SH-SY5Y (cell line): Measurements from ENCODE around the gene KHSRP.

ENCODE experiments used
- GATA2 ChIP-seq: IDR thresholded peaks from 2 replicates; pipeline ENCODE4 v1.6.1; 2011; ENCODE audit warnings: mild to moderate bottlenecking, low read depth, low read length
- GATA3 ChIP-seq: IDR thresholded peaks from 2 replicates; pipeline ENCODE4 v1.6.1; 2011; ENCODE audit warnings: low read depth, mild to moderate bottlenecking, low read length, moderate library complexity

DNA sequence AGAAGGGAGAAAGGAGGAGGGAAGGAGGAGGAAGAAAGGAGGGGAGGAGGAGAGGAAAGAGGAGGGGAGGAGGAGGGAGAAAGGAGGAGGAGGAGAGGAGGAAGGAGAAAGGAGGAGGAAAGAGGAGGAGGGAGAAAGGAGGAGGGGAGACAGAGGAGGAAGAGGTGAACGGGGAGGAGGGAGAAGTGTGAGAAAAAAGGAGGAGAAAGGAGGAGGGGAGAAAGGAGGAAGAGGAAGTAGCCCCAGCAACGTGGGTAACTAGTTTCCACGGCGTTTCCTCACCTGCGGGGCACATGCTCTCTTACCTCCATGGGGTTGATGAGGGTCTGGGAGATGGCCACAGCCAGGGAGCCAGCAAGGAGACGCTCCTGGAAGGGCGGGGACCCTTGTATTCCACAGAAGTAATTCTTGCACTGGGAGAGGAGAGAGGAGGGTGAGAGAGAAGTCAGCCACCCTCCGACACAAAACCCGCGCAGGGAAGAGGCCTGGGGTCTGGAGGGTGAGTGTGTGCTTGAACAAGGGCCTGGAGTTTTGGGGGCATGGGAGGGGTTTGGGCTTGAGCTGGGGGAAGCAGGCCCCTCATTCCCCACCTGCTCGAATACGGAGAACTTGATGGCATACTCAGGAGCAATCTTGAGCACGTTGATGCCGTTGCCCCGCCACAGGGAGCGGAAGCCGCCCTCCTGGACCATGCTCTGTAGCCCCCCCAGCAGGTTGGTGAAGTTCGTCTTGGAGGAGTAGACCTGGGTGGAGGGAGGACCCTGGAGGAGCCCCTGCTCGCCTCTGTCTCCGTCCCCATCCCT is 5.0 kb upstream of the KHSRP start:
- TF ChIP-seq GATA3 (no peak), GATA2 (no peak)
